Cerebellar nuclear complex (tissue), 1 donor: Measurements from ENCODE around the gene TMEM259.

Experiments used
- DNase-seq, 2 experiments: peaks; one replicate each; lab custom pipeline; 2025; lab: John Stamatoyannopoulos, UW

TMEM259 gene

DNA sequence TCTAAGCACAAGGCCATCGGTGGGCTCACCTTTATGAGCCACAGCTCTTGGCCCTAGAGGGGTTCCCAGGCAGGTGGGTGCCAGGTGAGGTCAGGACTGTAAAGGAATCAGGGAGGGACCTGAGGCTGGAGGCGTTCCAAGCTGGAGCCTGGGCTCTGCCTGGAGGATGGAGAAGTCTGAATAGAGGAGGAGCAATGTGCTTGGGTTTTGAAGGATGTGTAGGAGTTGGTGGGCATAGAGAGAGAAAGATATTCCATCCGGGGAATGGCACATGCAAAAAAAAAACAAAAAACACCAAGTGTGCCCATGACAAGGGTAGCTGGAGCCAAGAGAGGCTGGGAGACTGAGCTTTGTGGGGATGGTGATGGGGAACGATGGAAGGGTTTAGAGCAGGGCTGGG lies 18.3 kb downstream of the TMEM259 start:
- no peak for DNase-seq

DNA sequence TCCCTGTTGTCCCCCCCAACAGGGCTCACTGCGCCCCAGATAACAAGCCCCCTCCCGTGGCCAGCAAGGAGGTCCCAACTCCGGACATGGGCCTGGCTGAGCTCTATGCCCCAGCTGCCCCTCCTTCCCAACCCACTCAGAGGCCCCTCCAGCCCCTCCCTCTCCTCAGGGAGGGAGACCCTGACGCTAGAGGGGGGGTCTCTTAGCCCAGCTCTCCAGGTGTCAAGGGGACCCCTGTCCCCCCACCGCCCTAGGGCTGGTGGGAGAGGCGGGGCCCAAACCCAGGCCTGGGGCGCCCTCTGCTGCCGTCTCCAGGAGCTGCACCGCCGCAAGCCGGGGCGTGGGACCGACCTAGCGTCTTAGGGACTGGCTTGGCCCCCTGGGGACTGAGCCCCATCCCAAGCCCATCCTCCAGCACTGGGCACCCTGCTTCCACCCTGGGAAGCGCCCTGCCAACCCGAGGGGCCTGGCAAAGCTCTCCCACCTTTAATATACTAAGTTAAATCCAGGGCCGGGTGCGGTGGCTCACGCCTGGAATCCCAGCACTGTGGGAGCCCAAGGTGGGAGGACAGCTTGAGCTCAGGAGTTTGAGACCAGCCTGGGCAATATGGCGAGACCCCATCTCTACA lies 19.3 kb downstream of the TMEM259 start:
- DNase-seq: no peak

- no peak for DNase-seq
Measured at GRCh38 chr19:1000591-1001537, 20.1 kb downstream of the TMEM259 start.

DNA sequence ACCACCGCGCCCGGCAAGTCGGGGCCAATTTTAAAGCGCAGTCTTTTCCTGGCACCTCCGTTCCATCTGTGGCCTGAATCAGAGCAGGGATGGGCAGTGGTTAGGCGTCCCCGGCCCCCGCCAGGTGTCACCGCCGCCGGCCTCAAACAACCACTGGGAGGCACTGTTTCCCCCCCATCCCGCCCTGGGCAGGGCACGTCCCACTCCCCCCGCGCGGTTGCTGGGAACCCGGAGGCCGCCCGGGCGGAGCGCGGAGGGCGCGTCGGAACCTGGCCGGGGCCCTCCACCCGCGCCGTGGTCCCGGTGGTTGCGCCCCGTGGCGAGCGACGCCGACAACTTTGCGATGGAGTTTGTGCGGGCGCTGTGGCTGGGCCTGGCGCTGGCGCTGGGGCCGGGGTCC lies 20.8 kb downstream of the TMEM259 start, which contains the start of gene GRIN3B:
Gene GRIN3B, plus strand, starts transcription at position 325 of the 400 bp plus-strand sequence. Its CDS starts 19 bp downstream, at position 344.
- no peak for DNase-seq

DNA sequence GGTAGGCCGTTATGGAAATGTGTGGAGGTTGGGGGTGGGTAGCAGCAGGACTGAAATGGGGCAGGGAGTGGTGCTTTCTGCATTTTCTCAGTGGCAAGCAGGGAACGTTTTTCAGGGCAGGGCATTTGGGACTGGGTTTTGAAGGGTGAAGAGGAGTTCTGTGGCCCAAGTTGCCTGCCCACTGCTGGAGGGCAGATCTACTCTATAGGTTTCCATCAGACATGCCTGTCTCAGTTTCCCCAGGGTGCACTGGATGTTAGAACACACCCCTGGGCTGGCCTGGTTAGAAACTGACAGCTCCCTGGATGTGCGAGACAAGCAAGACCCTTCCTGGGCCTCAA lies 21.6 kb downstream of the TMEM259 start:
- DNase-seq: no peak

DNA sequence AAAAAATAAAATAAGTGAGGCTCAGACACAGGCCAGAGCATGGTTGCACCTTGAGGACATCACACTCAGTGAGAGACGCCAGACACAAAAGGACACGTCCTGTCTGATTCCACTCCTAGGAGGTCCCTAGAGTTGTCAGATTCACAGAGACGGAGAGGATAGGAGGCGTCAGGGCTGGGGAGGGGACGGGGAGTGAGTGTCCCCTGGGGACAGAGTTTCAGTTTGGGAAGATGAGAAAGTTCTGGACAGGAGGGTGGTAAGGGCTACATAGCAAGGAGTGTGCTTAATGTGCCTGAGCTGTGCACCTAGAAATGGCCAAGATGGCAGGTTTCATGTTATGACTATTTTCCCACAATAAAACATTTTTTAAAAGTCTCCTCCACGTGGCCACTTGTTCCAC lies 22.9 kb downstream of the TMEM259 start:
- no peak for DNase-seq

- DNase-seq: no peak
Measured at GRCh38 chr19:996051-996838, 24.7 kb downstream of the TMEM259 start.

GRCh38 chr19:995051-995827 lies 25.7 kb downstream of the TMEM259 start:
- DNase-seq: no peak

DNA sequence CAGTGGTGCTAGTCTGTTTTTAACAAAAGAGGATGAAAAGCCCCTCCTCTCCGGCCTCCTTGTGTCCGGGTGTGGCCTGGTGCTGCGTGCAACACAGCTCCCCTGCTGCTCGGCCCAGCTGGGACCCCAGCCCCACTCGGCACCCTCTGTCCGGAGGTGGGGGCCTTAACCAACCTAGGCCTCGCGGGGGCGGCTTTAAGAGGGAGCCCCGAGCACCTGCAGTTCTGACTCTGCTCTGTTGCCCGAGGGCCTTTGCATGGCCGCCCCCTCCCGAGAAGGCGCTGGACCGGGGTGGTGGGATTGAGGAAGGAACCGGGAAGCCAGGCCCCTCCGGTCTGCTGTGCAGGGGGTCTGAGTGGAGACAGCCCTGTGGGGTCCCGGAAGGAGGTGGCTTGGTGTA lies 26.4 kb downstream of the TMEM259 start:
- no peak for DNase-seq

- DNase-seq: no peak
Measured at GRCh38 chr19:993831-994393, 27.0 kb downstream of the TMEM259 start.

DNA sequence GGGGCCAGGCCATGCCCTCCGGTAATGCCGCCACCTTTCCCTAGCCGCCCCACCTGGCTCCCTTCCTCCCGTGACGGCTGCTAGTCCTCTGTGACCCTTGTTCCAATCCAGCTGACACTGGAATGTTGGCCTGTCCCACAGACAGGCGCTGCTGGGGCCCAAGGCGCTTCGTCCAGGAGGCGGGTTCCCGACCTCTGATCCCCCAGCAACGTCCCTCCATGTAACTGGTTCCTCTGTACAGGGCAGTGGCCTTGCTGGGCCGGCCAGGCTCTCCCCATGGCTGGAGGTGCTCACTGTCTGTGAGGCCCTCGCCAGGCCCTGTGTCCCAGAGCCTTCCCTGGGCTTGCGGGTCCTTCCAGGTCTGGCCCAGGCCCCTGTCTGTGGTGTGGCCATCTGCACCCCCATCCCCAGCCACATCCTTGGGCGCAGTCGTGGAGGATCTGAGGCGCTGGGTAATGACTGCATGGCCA lies 27.5 kb downstream of the TMEM259 start:
- no peak for DNase-seq

DNA sequence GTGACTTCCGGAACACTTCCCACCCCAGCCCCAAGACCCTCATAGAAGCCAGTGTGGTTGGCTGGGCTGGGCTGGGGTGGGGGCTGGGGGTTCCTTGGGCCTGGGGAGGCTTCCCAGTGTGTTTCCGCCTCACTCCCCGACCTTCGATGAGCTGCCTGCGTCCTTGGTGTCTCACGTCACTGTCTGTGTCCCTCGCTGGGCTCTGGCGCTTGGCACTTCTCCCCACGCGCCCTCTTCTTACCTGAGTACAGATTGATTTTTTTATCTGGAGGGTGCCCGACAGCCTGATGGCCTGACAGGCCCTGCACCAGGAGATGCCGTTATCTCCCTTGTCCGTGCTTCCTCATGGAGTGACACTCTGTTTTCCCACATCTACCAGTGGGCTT lies 28.3 kb downstream of the TMEM259 start:
- no peak for DNase-seq

GRCh38 chr19:991932-992669 lies 28.8 kb downstream of the TMEM259 start:
- no peak for DNase-seq

GRCh38 chr19:991174-991931 lies 29.6 kb downstream of the TMEM259 start:
- DNase-seq: no peak

DNA sequence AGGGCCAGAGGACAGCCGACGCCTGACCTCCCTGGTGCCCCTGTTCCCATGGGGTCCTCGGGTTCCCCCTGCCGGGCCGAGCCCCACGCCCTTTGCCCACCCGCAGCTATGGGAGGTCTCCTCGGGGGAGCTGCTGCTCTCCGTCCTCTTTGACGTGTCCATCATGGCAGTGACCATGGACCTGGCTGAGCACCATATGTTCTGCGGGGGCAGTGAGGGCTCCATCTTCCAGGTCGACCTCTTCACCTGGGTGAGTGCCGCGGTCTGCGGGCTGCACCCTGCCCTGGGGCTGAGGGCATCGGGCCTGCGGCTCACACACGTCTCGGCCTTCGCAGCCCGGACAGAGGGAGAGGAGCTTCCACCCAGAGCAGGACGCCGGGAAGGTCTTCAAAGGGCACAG lies 30.2 kb downstream of the TMEM259 start:
- DNase-seq: no peak

- no peak for DNase-seq
Measured at GRCh38 chr19:990119-990571, 30.8 kb downstream of the TMEM259 start.

DNA sequence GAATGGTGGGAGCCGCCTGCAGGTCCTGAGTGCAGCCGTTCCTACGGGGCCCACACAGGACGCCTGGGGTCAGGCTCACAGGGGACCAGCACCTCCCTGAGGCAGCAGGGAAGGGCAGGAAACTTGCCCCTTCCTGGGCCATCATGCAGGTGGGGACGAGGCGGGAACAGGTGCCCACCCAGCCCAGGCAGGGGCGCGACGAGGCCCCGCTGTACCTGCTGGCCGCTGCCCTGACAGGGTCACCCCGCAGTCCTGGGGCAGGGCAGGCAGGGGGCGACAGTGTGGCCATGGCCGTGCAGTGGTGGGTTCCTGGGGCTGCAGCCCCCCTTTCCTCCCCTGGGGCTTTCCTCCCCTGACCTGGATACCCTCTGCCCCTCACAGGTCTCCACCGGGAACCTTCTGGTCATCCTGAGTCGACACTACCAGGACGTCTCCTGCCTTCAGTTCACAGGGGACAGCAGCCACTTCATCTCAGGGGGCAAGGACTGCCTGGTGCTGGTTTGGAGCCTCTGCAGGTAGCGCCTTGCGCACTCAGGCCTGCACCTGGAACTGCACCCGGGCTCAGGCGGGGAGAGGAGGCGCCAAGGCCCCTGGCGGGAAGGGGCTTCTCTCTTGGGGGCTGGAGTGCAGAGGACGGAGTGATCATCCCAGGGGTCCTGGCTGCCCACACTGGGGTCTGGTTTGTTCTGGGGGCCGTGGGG lies 31.4 kb downstream of the TMEM259 start:
- no peak for DNase-seq

DNA sequence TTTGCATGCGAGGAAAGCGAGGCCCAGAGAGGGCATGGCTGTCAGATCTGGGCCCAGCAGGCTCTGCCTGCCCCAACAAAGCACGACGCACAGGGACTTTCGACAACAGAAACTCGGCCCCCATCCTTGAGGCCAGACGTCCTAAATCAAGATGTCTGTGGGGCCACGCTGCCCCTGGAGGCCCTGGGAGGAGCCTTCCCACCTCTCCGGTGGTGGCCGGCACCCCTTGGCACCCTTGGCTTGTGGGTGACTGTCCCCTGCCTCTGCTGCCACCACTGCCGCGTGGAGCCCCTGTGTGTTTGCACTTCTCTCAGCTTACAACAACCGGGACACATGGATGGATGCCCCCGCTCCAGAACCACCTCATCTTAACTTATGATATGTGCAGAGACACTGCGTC lies 32.4 kb downstream of the TMEM259 start:
- no peak for DNase-seq

DNA sequence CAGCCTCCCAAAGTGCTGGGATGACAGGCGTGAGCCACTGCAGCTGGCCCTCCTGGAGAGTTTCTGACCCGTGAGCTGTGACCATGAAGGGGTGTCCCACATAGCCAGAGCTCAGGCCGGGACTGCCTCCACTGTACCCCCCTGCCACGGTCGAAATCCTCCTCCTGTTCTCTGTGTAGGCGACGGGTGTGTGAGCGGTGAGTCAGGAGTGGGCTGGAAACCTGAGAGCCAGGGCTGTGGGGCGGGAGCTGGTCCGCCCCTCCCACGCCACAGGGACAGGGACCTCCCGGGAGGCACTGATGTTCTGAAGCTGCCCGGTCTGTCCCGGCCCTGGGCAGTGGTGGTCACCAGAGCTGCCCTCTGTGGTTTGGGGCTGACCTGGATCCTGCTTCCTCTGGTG lies 32.8 kb downstream of the TMEM259 start:
- no peak for DNase-seq
